Keratinocyte (primary cell): ENCODE data around the gene GRIP1.

ENCODE experiments used
- CTCF ChIP-seq, 3 experiments: IDR thresholded peaks in 1 of 3; conservative IDR thresholded peaks in 1 of 3; optimal IDR thresholded peaks in 1 of 3; 2 replicates in 2 of 3; 3 replicates in 1 of 3; pipeline versions ENCODE3 to v1.5.1; 2011; ENCODE audit warnings: low read length in 3 of 3, mild to moderate bottlenecking in 3 of 3, moderate library complexity in 2 of 3, control low read depth in 1 of 3, inconsistent platforms in 1 of 3; ENCODE audit not compliant: insufficient read depth in 2 of 3; ENCODE audit errors: extremely low read depth in 1 of 3
- EZH2 ChIP-seq: IDR thresholded peaks from one replicate; pipeline ENCODE4 v1.6.1; 2012; ENCODE audit warnings: inconsistent platforms, mild to moderate bottlenecking, low read length, moderate library complexity

GRCh38 chr12:66441905-66442559, 236.8 kb downstream of the GRIP1 start:
- TF ChIP-seq CTCF (optimal IDR thresholded peaks at IDR 0.05 in 1 of 3, IDR thresholded peaks at IDR 0.05 in 1 of 3, conservative IDR thresholded peaks at IDR 0.05 in 1 of 3; ENCODE audit: extremely low read depth in 1 of 3, insufficient read depth in 2 of 3, low read length in 3 of 3) (no peak), EZH2 (no peak)
